ENCODE data around the gene ADGRA1.

The ADGRA1 gene

DNA sequence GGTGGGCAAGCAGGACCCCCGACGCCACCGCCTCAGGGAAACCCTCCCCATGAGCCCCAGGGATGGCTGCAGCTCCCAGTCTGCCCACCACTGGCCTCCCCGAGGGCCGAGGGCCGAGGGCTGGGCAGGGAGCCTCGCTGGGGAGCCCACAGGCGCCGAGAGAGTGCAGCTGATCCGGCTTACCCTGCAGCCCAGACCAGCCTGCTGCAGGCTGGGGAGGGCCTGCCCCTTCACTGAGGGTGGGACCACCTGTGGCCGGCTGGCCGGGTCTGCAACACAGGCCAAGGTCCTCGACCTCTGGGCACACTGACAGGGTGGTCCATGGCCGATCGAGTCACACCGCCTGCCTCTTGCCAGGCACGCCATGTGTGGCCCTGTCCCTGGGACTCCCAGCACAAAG is 27.3 kb upstream of the ADGRA1 start:
- Mint-ChIP-seq H3K4me1 (peaks cover 4 to 6% of the 10 kb centered on the region in 2 donors), H3K27ac (no peak overlapping the region), H3K9me3 (peaks cover 0 to 3% of the 10 kb centered on the region in 2 donors), H3K36me3 (no peaks in the 10 kb centered on the region), H3K4me3 (no peak overlapping the region), H3K27me3 (peaks cover 20 to 30% of the 10 kb centered on the region in 2 donors)
- no peak for ATAC-seq (replicated peaks)
- DNase-seq = no peak

DNA sequence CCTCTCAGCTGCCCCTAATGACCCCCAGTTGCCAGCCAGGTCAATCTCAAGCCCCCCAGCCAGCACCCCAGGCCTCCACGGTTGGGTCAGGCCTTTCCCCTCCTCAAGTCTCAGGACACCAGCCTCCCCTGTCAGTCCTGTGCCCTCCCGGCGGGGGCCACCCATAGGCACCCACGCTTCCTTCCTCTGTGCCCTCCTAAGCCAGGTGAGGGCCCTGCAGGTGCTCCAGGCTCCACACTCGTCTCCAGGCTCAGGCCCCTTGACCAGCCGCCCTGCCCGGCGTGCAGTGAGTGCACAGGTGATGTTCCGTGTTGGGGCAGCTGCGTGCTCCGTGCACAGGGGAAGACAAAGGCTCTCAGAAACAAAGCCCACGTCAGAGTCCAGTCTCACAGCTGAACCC is 26.8 kb upstream of the ADGRA1 start:
- DNase-seq = no peak
- Mint-ChIP-seq H3K4me3 (no peak overlapping the region), H3K36me3 (no peaks in the 10 kb centered on the region), H3K9me3 (peaks cover 0 to 3% of the 10 kb centered on the region in 2 donors), H3K27me3 (peaks cover 17 to 25% of the 10 kb centered on the region in 2 donors), H3K27ac (no peak overlapping the region), H3K4me1 (peaks cover 4 to 6% of the 10 kb centered on the region in 2 donors)
- ATAC-seq (replicated peaks) = no peak

DNA sequence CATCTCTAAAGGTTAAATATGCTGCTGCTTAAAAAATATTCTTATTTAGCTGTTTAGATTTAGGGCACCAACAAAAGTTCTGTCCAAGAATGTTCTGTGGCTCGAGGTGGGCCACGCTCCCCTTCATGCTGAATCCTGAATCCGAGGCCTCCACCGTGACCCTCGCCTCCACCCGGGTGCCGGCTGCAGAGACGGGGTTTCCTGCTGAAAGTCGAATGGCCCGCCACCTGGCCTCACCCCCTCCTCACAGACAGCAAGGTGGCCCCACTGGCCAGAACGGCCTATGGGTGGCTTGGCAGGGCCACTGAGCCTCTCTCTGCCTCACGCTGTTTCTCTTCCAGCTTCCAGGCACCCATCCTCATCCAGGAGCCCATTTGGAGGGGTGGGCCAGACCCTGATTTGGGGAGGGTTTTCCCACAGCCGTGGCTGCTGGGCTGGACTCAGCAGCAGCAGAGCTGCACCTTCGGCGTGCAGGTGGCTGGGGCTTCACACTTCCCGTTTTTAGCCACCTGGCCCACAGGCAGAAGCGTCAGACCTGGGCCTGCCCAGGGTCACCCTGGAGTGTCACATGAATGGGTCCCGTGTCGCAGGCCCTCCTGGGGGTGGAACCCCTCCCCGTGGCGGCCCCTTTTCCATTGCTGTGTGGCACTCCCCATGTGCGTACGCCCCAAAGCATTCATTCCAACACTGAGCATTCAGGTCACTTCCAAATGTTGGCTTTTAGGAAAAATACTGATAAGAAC is 26.3 kb upstream of the ADGRA1 start:
- H3K36me3 Mint-ChIP-seq = no peaks in the 10 kb centered on the region
- H3K27me3 Mint-ChIP-seq = peaks cover 16 to 20% of the 10 kb centered on the region in 2 donors
- H3K4me1 Mint-ChIP-seq = peaks cover 4 to 6% of the 10 kb centered on the region in 2 donors
- no peak for ATAC-seq (replicated peaks)
- H3K4me3 Mint-ChIP-seq = no peak overlapping the region
- no peak for DNase-seq
- no peak overlapping the region for H3K27ac Mint-ChIP-seq
- H3K9me3 Mint-ChIP-seq = peaks cover 0 to 3% of the 10 kb centered on the region in 2 donors

DNA sequence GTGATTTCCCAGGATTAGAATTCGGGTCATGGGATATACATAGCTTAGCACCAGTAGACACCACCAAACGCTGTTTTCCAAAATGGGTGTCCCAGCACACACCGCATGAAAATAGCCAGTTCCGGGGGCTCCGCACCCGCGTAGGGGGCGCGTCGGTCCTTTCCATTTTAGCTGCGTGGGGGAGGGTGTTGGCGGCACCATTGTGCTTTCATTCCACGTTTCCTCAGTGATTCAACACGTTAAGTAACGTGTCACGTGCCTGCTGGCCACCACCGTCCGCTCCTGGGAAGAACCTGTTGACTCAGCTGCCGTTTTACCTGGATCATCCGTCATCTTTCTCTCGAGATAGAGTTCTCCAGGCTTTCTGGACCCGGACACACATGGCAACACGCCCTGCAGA is 25.6 kb upstream of the ADGRA1 start:
- Mint-ChIP-seq H3K36me3 (no peaks in the 10 kb centered on the region), H3K4me3 (no peak overlapping the region), H3K9me3 (peaks cover 0 to 3% of the 10 kb centered on the region in 2 donors), H3K27ac (no peak overlapping the region), H3K27me3 (peaks cover 11 to 14% of the 10 kb centered on the region in 2 donors), H3K4me1 (peaks cover 4 to 6% of the 10 kb centered on the region in 2 donors)
- ATAC-seq (replicated peaks) (no peak), DNase-seq (no peak)

DNA sequence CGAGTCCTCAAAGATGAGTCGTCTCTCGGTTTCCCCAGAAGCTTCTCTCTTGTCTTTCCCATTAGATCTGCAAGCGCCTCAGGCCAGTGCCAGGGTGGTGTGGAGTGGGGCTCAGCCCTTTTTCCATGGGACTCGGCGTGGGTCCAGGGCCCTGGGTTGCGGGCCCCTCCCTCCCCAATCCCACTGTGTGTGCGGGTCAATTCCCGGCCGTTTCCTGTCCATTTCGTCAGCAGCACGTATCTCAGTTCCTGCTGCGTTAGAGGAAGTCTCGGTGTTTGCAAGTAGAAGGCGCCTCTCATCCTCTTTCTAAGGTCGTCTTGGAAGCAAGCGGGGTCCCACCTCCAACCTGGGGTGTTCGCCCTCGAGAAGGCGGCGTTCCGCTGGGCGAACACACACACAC is 25.1 kb upstream of the ADGRA1 start:
- ATAC-seq (replicated peaks) = no peak
- Mint-ChIP-seq H3K27me3 (peaks cover 8 to 14% of the 10 kb centered on the region in 2 donors), H3K9me3 (peaks cover 0 to 3% of the 10 kb centered on the region in 2 donors), H3K36me3 (no peaks in the 10 kb centered on the region), H3K4me3 (no peak overlapping the region), H3K4me1 (peaks cover 4 to 6% of the 10 kb centered on the region in 2 donors), H3K27ac (no peak overlapping the region)
- no peak for DNase-seq

DNA sequence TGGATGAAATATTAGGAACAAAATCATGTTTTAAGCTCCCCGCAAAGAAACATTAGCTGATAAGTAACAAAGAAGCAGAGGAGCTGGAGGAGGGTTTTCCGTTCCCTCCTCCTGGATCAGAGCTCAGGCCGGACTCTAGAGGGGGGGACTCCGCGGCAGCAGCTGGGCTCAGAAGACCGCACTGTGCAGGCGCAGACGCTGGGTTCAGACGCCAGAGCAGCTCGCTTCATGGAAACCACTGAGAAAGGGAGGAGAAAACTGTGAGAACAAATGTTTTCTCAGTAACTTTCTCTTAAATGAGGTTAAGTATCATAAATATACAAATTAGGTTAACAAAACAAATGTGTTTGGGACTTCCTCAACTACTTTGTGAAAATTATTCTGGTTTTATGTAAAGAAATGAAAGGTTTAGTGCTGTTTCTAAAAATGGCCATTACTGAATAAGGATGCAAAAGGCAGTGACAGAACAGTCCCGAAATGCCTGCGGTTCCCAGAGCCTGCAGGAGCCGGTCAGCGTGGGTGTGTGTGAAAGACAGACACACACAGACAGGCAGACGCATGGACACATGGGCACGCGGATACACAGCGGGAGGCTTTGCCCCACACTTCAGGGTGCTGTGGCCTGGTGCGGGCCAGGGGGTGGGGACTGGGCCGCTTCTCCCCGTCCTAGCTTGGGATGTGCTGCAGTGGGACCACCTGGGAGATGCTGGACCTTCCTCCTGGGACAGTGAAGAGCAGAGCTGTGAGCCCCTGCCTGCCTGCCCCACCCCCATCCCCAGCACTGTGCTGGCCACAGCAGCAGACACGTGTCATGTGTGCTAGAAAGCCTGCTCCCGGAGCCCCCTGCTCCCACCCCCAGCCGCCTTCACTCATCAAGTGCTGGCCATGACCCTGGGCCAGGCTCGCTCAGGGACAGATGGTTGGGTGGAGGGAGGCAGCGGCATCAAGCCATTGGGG is 20.3 kb upstream of the ADGRA1 start:
- Mint-ChIP-seq H3K4me1 (no peaks in the 10 kb centered on the region), H3K27me3 (no peaks in the 10 kb centered on the region), H3K4me3 (no peak overlapping the region), H3K27ac (no peak overlapping the region), H3K9me3 (peaks cover 0 to 3% of the 10 kb centered on the region in 2 donors), H3K36me3 (no peaks in the 10 kb centered on the region)
- ATAC-seq (replicated peaks) = no peak
- no peak for DNase-seq

DNA sequence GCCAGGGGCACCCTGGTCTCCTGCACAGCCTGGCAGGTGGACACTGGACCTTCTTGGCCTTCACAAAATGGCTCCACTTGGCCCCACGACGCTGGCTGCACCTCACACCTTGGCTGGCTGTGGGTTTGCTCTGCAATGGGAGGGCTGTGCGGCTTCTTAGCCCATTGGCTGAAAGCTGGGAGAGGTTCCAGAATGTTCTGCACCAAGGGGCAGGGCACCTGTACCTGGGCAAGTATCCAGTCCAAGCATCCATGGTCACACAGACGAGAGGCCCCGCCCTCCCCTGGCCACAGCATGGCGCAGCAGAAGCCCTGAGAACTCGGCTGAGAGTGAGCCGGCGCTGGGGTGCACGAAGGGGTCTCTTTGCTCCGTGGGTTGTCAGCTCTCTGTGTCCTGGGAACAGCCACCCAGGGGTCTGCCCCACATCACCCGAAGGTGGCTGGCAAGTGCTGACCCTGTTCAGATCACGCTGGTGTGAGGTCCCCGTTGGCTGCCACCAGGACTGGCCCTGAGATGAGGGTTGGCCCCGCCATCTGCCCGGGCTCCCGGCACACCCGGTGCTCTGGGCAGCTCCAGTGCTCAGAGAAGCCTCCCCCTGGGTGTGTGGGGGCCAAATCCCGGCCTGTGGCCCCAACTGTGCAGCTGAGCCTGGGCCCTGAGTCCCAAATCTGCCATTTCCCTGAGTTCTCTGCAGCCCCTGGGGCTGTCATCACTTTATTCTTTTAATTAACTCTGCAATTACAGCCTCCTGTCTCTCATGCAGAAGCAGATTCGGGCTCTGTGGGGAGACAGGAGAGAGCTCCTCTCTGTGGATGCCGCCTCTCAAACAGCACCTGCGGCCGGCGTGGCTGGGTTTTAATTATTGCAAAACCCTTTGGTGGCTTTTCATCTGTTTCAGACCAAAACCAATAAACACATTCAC is 19.4 kb upstream of the ADGRA1 start:
- Mint-ChIP-seq H3K27me3 (no peaks in the 10 kb centered on the region), H3K4me3 (no peak overlapping the region), H3K9me3 (peaks cover 0 to 1% of the 10 kb centered on the region in 2 donors), H3K36me3 (no peaks in the 10 kb centered on the region), H3K4me1 (no peaks in the 10 kb centered on the region), H3K27ac (no peak overlapping the region)
- DNase-seq (no peak), ATAC-seq (replicated peaks) (no peak)

DNA sequence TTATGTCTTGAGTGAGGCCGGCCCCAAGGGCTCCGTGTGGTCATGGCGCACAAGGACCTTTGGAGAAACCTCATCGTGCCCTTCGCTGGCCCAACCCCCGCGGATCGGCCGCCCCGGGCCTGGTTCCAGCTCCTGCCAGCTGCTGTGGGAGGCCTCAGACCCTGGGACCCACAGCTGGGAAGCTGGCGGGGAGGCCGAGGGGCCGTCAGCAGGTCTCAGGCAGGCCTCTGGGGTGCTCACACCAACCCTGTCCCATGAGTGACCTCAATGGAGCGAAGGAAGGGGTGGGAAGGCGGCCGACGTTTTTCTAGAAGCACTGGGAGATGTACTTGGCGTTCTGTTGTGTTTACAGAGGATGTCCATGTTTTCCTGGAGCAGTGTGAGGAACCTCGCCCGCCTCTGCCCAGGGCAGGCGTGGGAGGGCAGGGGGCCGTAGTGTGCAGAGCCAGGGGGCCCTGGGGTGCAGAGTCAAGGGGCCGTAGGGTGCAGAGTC is 18.6 kb upstream of the ADGRA1 start:
- no peaks in the 10 kb centered on the region for H3K4me1 Mint-ChIP-seq
- ATAC-seq (replicated peaks) = no peak
- no peaks in the 10 kb centered on the region for H3K36me3 Mint-ChIP-seq
- no peaks in the 10 kb centered on the region for H3K27me3 Mint-ChIP-seq
- no peak overlapping the region for H3K27ac Mint-ChIP-seq
- peaks cover 0 to 1% of the 10 kb centered on the region in 2 donors for H3K9me3 Mint-ChIP-seq
- no peak overlapping the region for H3K4me3 Mint-ChIP-seq
- DNase-seq = no peak

DNA sequence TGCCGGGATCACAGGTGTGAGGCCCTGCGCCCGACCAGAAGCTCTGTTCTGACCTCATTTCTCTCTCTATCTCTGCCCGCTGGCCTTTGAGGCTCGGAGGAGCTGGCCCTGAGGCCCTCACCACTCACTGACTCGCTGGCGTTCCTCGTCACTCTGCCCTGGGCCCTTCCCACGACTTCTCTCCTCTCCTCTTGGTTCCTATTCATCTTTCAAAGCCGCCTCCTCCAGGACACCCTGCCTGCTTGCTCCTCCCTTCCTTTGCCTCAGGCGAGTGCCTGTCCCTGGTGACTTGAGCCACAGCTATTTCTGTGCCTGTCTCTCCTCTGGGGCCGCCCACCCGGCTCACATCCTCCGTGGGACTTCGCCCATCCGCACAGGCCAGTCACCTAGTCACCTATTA is 17.3 kb upstream of the ADGRA1 start:
- Mint-ChIP-seq H3K4me3 (no peak overlapping the region), H3K27ac (no peak overlapping the region), H3K4me1 (no peaks in the 10 kb centered on the region), H3K27me3 (peaks cover 6 to 11% of the 10 kb centered on the region in 2 donors), H3K36me3 (no peaks in the 10 kb centered on the region), H3K9me3 (no peaks in the 10 kb centered on the region)
- DNase-seq = no peak
- no peak for ATAC-seq (replicated peaks)

DNA sequence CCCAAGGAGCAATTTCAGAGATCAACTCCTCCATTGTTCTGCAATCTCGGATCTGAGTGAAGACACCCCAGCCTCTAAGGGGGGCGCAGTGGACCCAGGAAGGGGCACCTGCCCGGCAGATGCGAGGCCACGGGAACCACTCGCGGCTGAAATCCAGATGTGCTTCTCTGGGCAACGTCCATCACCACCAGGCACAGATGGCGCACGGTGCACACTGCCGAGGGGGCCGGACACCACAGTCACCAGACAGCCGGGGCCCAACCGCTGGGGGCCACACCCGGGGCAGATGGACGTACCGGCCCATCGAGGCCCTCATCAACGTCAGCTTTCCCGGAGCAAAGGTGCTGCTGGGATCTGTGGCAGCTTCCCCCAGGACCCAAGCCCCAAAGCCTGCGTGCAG is 16.9 kb upstream of the ADGRA1 start:
- no peaks in the 10 kb centered on the region for H3K4me1 Mint-ChIP-seq
- no peak overlapping the region for H3K4me3 Mint-ChIP-seq
- H3K27me3 Mint-ChIP-seq = peaks cover 6 to 11% of the 10 kb centered on the region in 2 donors
- no peak for DNase-seq
- H3K27ac Mint-ChIP-seq = no peak overlapping the region
- no peaks in the 10 kb centered on the region for H3K9me3 Mint-ChIP-seq
- ATAC-seq (replicated peaks) = no peak
- H3K36me3 Mint-ChIP-seq = no peaks in the 10 kb centered on the region

DNA sequence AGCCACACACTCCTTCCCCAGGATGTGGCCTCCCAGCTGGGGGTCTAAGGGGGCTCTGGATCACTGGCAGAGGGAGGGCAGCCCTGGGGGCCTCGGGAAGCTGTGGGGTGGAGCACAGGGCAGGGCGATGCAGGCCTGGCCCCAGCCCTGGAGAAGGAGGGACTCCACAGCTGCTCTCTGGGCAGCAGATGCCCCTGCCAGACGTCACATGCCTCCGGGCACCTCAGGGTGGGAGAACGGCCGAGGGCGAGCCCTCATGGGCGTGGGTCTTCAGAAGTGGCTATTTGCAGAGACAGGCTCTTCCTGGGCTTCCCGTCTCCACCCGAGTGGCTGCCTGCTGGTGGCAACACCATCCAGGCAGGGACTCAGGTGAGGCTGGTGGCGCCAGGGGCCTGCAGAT is 16.0 kb upstream of the ADGRA1 start:
- no peaks in the 10 kb centered on the region for H3K4me1 Mint-ChIP-seq
- no peaks in the 10 kb centered on the region for H3K9me3 Mint-ChIP-seq
- no peaks in the 10 kb centered on the region for H3K36me3 Mint-ChIP-seq
- DNase-seq = no peak
- H3K27me3 Mint-ChIP-seq = peaks cover 6 to 11% of the 10 kb centered on the region in 2 donors
- H3K4me3 Mint-ChIP-seq = no peak overlapping the region
- ATAC-seq (replicated peaks) = no peak
- H3K27ac Mint-ChIP-seq = no peak overlapping the region

DNA sequence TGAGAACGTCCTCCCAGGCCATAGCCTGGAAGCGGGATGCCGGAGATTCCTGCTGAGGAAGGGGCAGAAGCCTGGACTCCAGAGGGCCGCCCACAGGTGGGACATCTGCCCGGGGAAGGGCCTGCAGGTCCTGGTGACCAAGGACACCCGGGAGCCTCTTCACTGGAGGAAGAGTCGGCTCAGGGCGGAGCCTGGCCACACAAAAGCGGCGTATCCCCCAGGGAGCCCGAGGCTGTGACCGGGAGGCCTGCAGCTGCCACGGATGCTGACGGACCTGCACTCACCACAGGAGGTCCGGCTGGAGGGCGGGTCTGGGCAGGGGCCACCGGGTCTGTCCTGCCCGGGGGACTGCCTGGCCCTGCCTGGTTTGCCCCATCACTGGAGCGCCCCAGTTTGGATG is 15.5 kb upstream of the ADGRA1 start:
- Mint-ChIP-seq H3K4me1 (no peaks in the 10 kb centered on the region), H3K27me3 (peaks cover 6 to 11% of the 10 kb centered on the region in 2 donors), H3K36me3 (no peaks in the 10 kb centered on the region), H3K4me3 (no peak overlapping the region), H3K27ac (no peak overlapping the region), H3K9me3 (no peaks in the 10 kb centered on the region)
- DNase-seq = no peak
- ATAC-seq (replicated peaks) = no peak

DNA sequence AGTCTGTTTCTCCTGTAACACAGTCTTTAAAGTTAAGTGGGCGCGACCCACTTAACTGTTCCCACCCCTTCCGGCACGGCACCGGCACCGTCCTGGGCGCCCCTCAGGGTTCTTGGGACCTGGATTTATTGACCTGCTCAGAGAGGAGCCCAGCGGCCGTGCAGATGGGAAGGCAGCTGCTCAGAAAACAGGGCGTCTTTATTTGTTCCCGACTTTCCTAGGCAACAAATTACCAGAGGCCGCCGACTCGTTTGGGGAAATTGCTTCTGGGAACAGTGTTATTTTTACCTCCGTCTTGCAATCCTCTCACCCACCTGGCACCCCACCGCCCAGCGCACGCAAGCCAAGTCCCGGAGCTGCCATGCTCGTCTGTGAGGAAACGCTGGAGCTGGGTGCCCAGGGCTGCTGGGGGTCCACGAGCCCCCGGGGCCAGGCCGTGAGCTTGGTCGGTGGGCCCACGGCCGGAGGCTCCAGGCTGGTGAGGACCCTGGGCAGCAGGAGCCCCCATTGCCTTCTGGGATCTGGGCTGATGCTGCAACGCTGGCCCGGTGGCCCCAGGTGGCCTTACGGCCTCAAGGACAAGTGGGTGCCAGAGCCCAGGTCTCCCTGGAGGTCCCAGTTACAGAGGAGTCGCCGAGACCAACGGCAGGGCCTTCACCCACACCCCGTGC is 14.9 kb upstream of the ADGRA1 start:
- Mint-ChIP-seq H3K27ac (no peak overlapping the region), H3K4me1 (no peaks in the 10 kb centered on the region), H3K9me3 (no peaks in the 10 kb centered on the region), H3K4me3 (no peak overlapping the region), H3K36me3 (no peaks in the 10 kb centered on the region), H3K27me3 (peaks cover 6 to 11% of the 10 kb centered on the region in 2 donors)
- ATAC-seq (replicated peaks) (no peak), DNase-seq (no peak)
